ENCODE measurements around the gene MBTPS1. TPM values are rescaled to one million over a fixed set of nuclear protein-coding genes. Genes with fewer than 3 reads are reported as not detected.

The MBTPS1 gene
- total RNA-seq, 4 donors from 2014 or later: 57.0 to 98.8 (median 81.4) TPM

DNA sequence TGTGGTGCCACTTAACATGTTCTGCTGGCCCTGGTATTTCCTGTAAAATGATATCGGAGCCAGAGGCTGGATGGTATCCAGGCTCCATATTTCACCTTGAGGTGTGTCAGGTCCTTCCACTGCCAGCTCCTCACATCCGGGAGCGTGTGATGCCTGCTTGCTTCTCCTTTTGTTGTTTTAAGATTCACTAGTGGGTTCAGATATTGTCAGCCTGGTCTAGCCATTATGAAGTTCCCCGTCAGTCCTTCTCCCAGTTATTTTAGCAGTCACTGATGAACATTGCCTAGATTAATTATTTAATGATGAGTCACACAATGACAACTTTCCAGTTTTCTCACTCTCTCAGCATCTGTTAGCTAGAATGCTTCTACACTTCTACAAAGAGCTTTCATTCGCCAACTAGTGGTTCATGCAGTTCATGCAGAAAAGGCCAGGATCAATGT, 39.6 kb upstream of the MBTPS1 start:
- WGBS, 2 donors: 33 to 35% methylated on average over 5 of the region's 5 CpGs
- intact Hi-C loops (cut with DNase I; ENCODE audit: low total_unique reads): no loop called here
- peak in 1 of 2 donors; percentile 60 for DNase-seq (ENCODE audit: low spot score in 2 of 2)
- TF ChIP-seq POLR2A (IDR thresholded peaks at IDR 0.05): no peak
- TF ChIP-seq, protein P1, sequence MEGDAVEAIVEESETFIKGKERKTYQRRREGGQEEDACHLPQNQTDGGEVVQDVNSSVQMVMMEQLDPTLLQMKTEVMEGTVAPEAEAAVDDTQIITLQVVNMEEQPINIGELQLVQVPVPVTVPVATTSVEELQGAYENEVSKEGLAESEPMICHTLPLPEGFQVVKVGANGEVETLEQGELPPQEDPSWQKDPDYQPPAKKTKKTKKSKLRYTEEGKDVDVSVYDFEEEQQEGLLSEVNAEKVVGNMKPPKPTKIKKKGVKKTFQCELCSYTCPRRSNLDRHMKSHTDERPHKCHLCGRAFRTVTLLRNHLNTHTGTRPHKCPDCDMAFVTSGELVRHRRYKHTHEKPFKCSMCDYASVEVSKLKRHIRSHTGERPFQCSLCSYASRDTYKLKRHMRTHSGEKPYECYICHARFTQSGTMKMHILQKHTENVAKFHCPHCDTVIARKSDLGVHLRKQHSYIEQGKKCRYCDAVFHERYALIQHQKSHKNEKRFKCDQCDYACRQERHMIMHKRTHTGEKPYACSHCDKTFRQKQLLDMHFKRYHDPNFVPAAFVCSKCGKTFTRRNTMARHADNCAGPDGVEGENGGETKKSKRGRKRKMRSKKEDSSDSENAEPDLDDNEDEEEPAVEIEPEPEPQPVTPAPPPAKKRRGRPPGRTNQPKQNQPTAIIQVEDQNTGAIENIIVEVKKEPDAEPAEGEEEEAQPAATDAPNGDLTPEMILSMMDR (IDR thresholded peaks at IDR 0.05): no peak
- H3K4me3 ChIP-seq (ENCODE audit: low read depth, poor library complexity, severe bottlenecking): no peak overlapping the region

DNA sequence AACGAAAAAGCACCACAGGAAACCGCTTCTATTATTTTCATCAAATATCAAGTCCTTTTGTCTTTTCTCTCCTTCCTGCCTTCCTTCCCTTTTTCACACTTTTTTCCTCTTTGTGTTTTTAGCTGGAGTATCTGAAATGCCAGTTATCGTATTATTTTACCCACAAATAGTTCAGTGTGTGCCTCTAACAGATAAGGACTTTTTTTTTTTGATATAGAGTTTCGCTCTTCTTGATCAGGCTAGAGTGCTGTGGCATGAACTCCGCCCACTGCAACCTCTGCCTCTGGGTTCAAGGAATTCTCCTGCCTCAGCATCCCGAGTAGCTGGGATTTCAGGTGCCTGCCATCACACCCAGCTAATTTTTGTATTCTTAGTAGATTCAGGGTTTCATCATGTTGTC, 39.0 kb upstream of the MBTPS1 start:
- WGBS, 2 donors: 88 to 94% methylated on average over 6 of the region's 6 CpGs
- TF ChIP-seq, protein P1 (IDR thresholded peaks at IDR 0.05): no peak
- TF ChIP-seq POLR2A (IDR thresholded peaks at IDR 0.05): no peak
- no peak for DNase-seq (ENCODE audit: low spot score in 2 of 2)
- intact Hi-C loops (cut with DNase I; ENCODE audit: low total_unique reads): no loop called here
- H3K4me3 ChIP-seq (ENCODE audit: low read depth, poor library complexity, severe bottlenecking): no peak overlapping the region

DNA sequence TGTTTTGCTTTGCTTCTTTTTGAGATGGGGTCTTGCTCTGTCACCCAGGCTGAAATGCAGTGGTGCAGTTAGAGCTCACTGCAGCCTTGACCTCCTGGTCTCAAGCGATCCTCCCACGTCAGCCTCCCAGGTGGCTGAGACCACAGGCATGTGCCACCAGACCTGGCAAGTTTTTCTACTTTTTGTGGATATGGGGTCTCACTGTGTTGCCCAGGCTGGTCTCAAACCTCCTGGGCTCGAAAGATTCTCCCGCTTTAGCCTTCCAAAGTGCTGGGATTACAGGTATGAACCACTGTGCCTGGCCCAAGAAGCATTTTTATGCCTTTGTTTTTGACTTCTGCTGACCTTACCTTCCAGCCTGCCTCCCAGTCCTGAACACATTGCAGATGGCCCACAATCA, 38.5 kb upstream of the MBTPS1 start:
- intact Hi-C loops (cut with DNase I; ENCODE audit: low total_unique reads): no loop called here
- DNase-seq (ENCODE audit: low spot score in 2 of 2): no peak
- 98 to 99% methylated on average over 4 of the region's 4 CpGs for WGBS, 2 donors
- no peak overlapping the region for H3K4me3 ChIP-seq (ENCODE audit: low read depth, poor library complexity, severe bottlenecking)
- TF ChIP-seq POLR2A (IDR thresholded peaks at IDR 0.05): no peak
- TF ChIP-seq, protein P1 (IDR thresholded peaks at IDR 0.05): no peak

DNA sequence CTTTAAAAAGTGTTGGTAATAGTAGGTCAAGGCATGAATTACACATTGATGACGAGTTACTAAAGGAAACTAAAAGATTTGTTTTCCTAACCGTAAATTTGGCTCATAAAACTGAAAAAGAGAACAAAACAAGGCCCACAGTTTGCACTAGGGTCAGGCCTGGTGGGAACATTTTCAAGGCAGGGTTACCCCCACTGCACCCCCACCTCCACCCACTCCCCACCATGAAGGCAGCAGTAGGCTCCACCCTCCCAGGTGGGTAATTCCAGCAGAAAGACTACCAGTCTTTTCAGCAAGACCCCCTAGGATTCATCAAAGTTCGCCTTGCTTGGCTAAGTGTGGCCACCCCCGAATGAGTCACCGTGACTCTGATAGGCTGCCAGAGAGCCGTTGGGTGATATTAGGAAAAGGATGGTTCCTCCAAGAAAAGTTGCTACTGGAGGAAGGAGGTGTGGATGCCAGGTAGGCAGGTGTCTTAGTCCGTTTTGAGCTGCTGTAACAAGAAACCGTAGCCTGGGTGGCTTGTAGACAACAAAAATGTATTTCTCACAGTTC, 37.0 kb upstream of the MBTPS1 start:
- 62 to 63% methylated on average over 8 of the region's 8 CpGs for WGBS, 2 donors
- intact Hi-C loops (cut with DNase I; ENCODE audit: low total_unique reads): no loop called here
- peak in 1 of 2 donors; percentile 34 for DNase-seq (ENCODE audit: low spot score in 2 of 2)

DNA sequence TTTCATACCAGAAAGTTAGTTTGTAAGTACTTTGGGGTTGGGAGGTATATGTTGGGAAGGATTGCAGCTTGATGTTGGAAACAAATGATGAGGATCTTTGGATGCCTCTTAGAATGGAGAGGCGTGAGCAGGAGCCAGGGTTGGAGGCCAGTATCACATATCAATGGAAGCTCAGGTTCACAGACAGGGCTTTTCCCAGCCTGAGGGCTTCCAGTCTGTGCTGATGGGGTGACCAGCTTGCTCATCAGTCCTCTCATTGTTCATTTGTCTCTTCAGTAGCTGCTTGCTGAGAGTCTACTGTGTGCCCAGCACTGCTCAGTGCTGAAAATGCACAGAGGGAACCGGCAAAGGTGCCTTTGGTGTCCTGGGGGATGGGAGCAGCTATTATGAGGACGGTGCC, 34.2 kb upstream of the MBTPS1 start:
- 51 to 85% methylated on average over 3 of the region's 3 CpGs for WGBS, 2 donors
- intact Hi-C loops (cut with DNase I; ENCODE audit: low total_unique reads): no loop called here
- TF ChIP-seq POLR2A (IDR thresholded peaks at IDR 0.05): no peak
- TF ChIP-seq, protein P1 (IDR thresholded peaks at IDR 0.05): no peak

More for the DNA sequence above, 37.0 kb upstream of the MBTPS1 start:
- no peak overlapping the region for H3K4me3 ChIP-seq (ENCODE audit: low read depth, poor library complexity, severe bottlenecking)
- TF ChIP-seq, protein P1 (IDR thresholded peaks at IDR 0.05): no peak
- TF ChIP-seq POLR2A (IDR thresholded peaks at IDR 0.05): no peak

More for the DNA sequence above, 34.2 kb upstream of the MBTPS1 start:
- no peak overlapping the region for H3K4me3 ChIP-seq (ENCODE audit: low read depth, poor library complexity, severe bottlenecking)
- DNase-seq (ENCODE audit: low spot score in 2 of 2): no peak
